CD4-positive, alpha-beta T cell (primary cell): ENCODE results near the gene HLA-DRB1. TPM values are rescaled to one million over a fixed set of nuclear protein-coding genes. Genes with fewer than 3 reads are reported as not detected.
A peak's percentile ranks its signal among the peaks of the same experiment; 100 is the strongest.

ENCODE experiments used
- ATAC-seq: fragments of 200-7000 bp; cut with Tn5 transposase; one replicate; pipeline ENCODE4 v1.10.0; 2022; ENCODE audit warnings: mild to moderate bottlenecking; ENCODE audit not compliant: poor library complexity
- CTCF ChIA-PET: fragments of 350-600 bp; sonication (Branson Sonifier 250); formaldehyde crosslinking; loops from one replicate; lab custom pipeline; 2021; ENCODE audit warnings: antibody characterized with exemption, inconsistent platforms; lab: Charles Lee
- POLR2A ChIA-PET: fragments of 350-600 bp; sonication (Branson Sonifier 250); formaldehyde crosslinking; loops from one replicate; lab custom pipeline; 2021; ENCODE audit warnings: antibody characterized with exemption, inconsistent platforms; lab: Charles Lee
- DNase-seq, 14 experiments: peaks; one replicate each; pipeline ENCODE4 v3.0.0-alpha.2; 2013 to 2020; ENCODE audit warnings: mixed read lengths in 2 of 14
- H3K27ac ChIP-seq, 2 donors: one replicate each; pipeline versions ENCODE4 v1.5.1 to v1.7.0; 2013; ENCODE audit warnings: low read length in 2 of 2, low read depth in 1 of 2, mild to moderate bottlenecking in 1 of 2
- H3K27me3 ChIP-seq, 2 experiments: 1 replicate in 1 of 2; 2 replicates in 1 of 2; pipeline versions ENCODE4 v1.6.1 to v1.7.0; 2013; ENCODE audit warnings: low read length in 2 of 2, control low read depth in 1 of 2, mild to moderate bottlenecking in 1 of 2, moderate library complexity in 1 of 2; ENCODE audit not compliant: insufficient read depth in 2 of 2, control insufficient read depth in 1 of 2
- H3K36me3 ChIP-seq: one replicate; pipeline ENCODE4 v1.6.1; 2013; ENCODE audit warnings: low read length, control low read depth; ENCODE audit not compliant: insufficient read depth
- H3K4me1 ChIP-seq: one replicate; pipeline ENCODE4 v1.6.1; 2013; ENCODE audit warnings: low read length, control low read depth; ENCODE audit not compliant: insufficient read depth
- H3K4me3 ChIP-seq: one replicate; pipeline ENCODE4 v1.5.1; 2013; ENCODE audit warnings: mild to moderate bottlenecking, low read length, moderate library complexity
- H3K9me3 ChIP-seq, 2 experiments: 1 replicate in 1 of 2; 2 replicates in 1 of 2; pipeline versions ENCODE4 v1.6.1 to v1.7.0; 2013; ENCODE audit warnings: low read length in 2 of 2, mild to moderate bottlenecking in 2 of 2, control low read depth in 1 of 2, moderate library complexity in 1 of 2; ENCODE audit not compliant: control insufficient read depth in 1 of 2, insufficient read depth in 1 of 2
- H3K27ac Mint-ChIP-seq: one replicate; pipeline ENCODE4 v1.8.0; 2020; ENCODE audit warnings: mixed read lengths
- H3K27me3 Mint-ChIP-seq: one replicate; pipeline ENCODE4 v1.8.0; 2021; ENCODE audit warnings: mixed read lengths
- H3K36me3 Mint-ChIP-seq: one replicate; pipeline ENCODE4 v1.8.0; 2021; ENCODE audit warnings: low read depth, mixed read lengths
- H3K4me1 Mint-ChIP-seq: one replicate; pipeline ENCODE4 v1.8.0; 2021; ENCODE audit warnings: low read depth, mixed read lengths
- H3K4me3 Mint-ChIP-seq: one replicate; pipeline ENCODE4 v1.8.0; 2020; ENCODE audit warnings: mild to moderate bottlenecking, mixed read lengths
- H3K9me3 Mint-ChIP-seq: one replicate; pipeline ENCODE4 v1.8.0; 2020; ENCODE audit warnings: mixed read lengths
- intact Hi-C, 2 experiments: fragments of 100-400 bp; cut with DNase I in 1 of 2; cut with micrococcal nuclease in 1 of 2; formaldehyde crosslinking; loops; one replicate each; pipeline versions ENCODE4 v1.15.1 to v1.9.0; 2023 to 2025; cut with DNase I, micrococcal nuclease
- total RNA-seq, 174 experiments: library from RNA in 2 of 174; stranded (reverse) in 2 of 174; gene quantifications; one replicate each; pipeline ENCODE4 v1.2.3 and lab custom pipeline; 2021 to 2026
- TF ChIP-seq, protein P1 (sequence below): fragments of 200-600 bp; IDR thresholded peaks from one replicate; pipeline ENCODE4 v1.8.0; 2022; ENCODE audit warnings: antibody characterized with exemption, mild to moderate bottlenecking

The HLA-DRB1 gene
- total RNA-seq, 2 experiments from 2014 or later: 31.3 to 33.6 TPM

GRCh38 chr6:32603888-32604287 is 14.2 kb upstream of the HLA-DRB1 start:
- ChIA-PET CTCF (no interaction called here), POLR2A (no interaction called here)
- H3K9me3 Mint-ChIP-seq: peaks cover 2% of the 10 kb centered on the region
- no peaks in the 10 kb centered on the region for H3K27me3 Mint-ChIP-seq
- ATAC-seq (no peak), DNase-seq (peak in 1 of 14 experiments; percentile 35)
- H3K4me1 ChIP-seq: no peaks in the 10 kb centered on the region
- H3K36me3 Mint-ChIP-seq: no peaks in the 10 kb centered on the region
- peaks cover 11% of the 10 kb centered on the region for H3K4me1 Mint-ChIP-seq
- H3K4me3 Mint-ChIP-seq: no peak overlapping the region
- H3K27ac ChIP-seq: peak overlapping the region in 1 of 2 donors; percentile 62
- intact Hi-C loops: no loop called here
- H3K9me3 ChIP-seq: no peaks in the 10 kb centered on the region
- no peaks in the 10 kb centered on the region for H3K27me3 ChIP-seq
- TF ChIP-seq, protein P1, sequence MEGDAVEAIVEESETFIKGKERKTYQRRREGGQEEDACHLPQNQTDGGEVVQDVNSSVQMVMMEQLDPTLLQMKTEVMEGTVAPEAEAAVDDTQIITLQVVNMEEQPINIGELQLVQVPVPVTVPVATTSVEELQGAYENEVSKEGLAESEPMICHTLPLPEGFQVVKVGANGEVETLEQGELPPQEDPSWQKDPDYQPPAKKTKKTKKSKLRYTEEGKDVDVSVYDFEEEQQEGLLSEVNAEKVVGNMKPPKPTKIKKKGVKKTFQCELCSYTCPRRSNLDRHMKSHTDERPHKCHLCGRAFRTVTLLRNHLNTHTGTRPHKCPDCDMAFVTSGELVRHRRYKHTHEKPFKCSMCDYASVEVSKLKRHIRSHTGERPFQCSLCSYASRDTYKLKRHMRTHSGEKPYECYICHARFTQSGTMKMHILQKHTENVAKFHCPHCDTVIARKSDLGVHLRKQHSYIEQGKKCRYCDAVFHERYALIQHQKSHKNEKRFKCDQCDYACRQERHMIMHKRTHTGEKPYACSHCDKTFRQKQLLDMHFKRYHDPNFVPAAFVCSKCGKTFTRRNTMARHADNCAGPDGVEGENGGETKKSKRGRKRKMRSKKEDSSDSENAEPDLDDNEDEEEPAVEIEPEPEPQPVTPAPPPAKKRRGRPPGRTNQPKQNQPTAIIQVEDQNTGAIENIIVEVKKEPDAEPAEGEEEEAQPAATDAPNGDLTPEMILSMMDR: no peak
- H3K36me3 ChIP-seq: no peaks in the 10 kb centered on the region
- H3K4me3 ChIP-seq: no peak overlapping the region
- no peak overlapping the region for H3K27ac Mint-ChIP-seq

DNA sequence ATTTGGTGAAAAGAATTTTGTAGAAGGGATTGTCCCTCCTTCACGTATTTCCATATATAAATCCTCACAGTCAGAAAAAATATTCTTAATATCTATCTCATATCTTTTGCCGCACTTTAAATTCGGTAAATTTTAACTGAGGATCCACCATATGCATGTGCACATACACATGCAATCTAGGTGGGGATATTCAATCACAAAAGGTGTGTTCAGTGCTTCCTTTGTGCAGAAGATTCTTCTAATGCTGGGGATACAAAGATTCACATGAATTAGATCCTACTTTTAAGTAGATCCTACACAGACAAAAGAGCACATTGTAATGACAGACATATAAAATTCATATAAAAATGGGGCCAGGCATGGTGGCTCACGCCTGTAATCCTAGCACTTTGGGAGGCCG is 13.6 kb upstream of the HLA-DRB1 start:
- CTCF ChIA-PET: interaction anchor here (0.6 kb wide), 1 partner anchor 155 kb away, joined by 3 read pairs; no protein-coding TSS in a partner anchor
- H3K27me3 ChIP-seq: no peaks in the 10 kb centered on the region
- no peaks in the 10 kb centered on the region for H3K36me3 Mint-ChIP-seq
- no peak overlapping the region for H3K4me3 ChIP-seq
- H3K27me3 Mint-ChIP-seq: no peaks in the 10 kb centered on the region
- DNase-seq (no peak), ATAC-seq (no peak)
- no peaks in the 10 kb centered on the region for H3K4me1 ChIP-seq
- H3K36me3 ChIP-seq: no peaks in the 10 kb centered on the region
- H3K27ac ChIP-seq: no peak overlapping the region
- TF ChIP-seq, protein P1: no peak
- peaks cover 4% of the 10 kb centered on the region for H3K9me3 Mint-ChIP-seq
- no peaks in the 10 kb centered on the region for H3K9me3 ChIP-seq
- no peak overlapping the region for H3K4me3 Mint-ChIP-seq
- POLR2A ChIA-PET: no interaction called here
- peaks cover 11% of the 10 kb centered on the region for H3K4me1 Mint-ChIP-seq
- H3K27ac Mint-ChIP-seq: no peak overlapping the region
- intact Hi-C loops: no loop called here

- Mint-ChIP-seq H3K27me3 (no peaks in the 10 kb centered on the region), H3K36me3 (no peaks in the 10 kb centered on the region), H3K4me3 (no peak overlapping the region), H3K27ac (no peak overlapping the region), H3K9me3 (peaks cover 4% of the 10 kb centered on the region), H3K4me1 (peaks cover 11% of the 10 kb centered on the region)
- no peak for DNase-seq
- Histone ChIP-seq H3K36me3 (no peaks in the 10 kb centered on the region), H3K27me3 (no peaks in the 10 kb centered on the region), H3K4me3 (no peak overlapping the region), H3K27ac (no peak overlapping the region), H3K9me3 (no peaks in the 10 kb centered on the region), H3K4me1 (no peaks in the 10 kb centered on the region)
- TF ChIP-seq, protein P1: no peak
- intact Hi-C loops: no loop called here
- ChIA-PET POLR2A (no interaction called here), CTCF (interaction anchor here (0.6 kb wide), 1 partner anchor 154 kb away, joined by 3 read pairs; no protein-coding TSS in a partner anchor)
- no peak for ATAC-seq
These were observed 12.7 kb upstream of the HLA-DRB1 start for GRCh38 chr6:32602383-32602782.
